ENCODE results near the gene CPEB2.

CPEB2 gene

GRCh38 chr4:15010038-15010585 is 7.8 kb downstream of the CPEB2 start:
- no peak overlapping the region for H3K27ac ChIP-seq
- TF ChIP-seq ZFX (IDR thresholded peaks at IDR 0.05; ENCODE audit: borderline replicate concordance) (no peak), CTCF (IDR thresholded peaks at IDR 0.05) (no peak)

- TF ChIP-seq ZFX (IDR thresholded peaks at IDR 0.05; ENCODE audit: borderline replicate concordance) (no peak), CTCF (IDR thresholded peaks at IDR 0.05) (no peak)
- no peak overlapping the region for H3K27ac ChIP-seq
These were observed 8.9 kb downstream of the CPEB2 start for GRCh38 chr4:15011166-15011565.

- TF ChIP-seq CTCF (IDR thresholded peaks at IDR 0.05) (no peak), ZFX (IDR thresholded peaks at IDR 0.05; ENCODE audit: borderline replicate concordance) (no peak)
- H3K27ac ChIP-seq, result no peak overlapping the region
These were observed 9.9 kb downstream of the CPEB2 start for GRCh38 chr4:15012017-15012788.

GRCh38 chr4:15013585-15013984 is 11.3 kb downstream of the CPEB2 start:
- TF ChIP-seq ZFX (IDR thresholded peaks at IDR 0.05; ENCODE audit: borderline replicate concordance) (no peak), CTCF (IDR thresholded peaks at IDR 0.05) (no peak)
- H3K27ac ChIP-seq, result no peak overlapping the region

GRCh38 chr4:15015170-15015569 is 12.9 kb downstream of the CPEB2 start:
- TF ChIP-seq ZFX (IDR thresholded peaks at IDR 0.05; ENCODE audit: borderline replicate concordance) (no peak), CTCF (IDR thresholded peaks at IDR 0.05) (no peak)
- H3K27ac ChIP-seq, result no peak overlapping the region

- no peak overlapping the region for H3K27ac ChIP-seq
- no peak for TF ChIP-seq ZFX (IDR thresholded peaks at IDR 0.05; ENCODE audit: borderline replicate concordance)
- no peak for TF ChIP-seq CTCF (IDR thresholded peaks at IDR 0.05)
These were observed 16.1 kb downstream of the CPEB2 start for GRCh38 chr4:15018361-15018760.
